H1 (cell line): ENCODE data around the gene LNPK. TPM values are rescaled to one million over a fixed set of nuclear protein-coding genes. Genes with fewer than 3 reads are reported as not detected.

Experiments
- CHD2 ChIP-seq: IDR thresholded peaks from 2 replicates; pipeline ENCODE4 v1.6.1; 2012; ENCODE audit warnings: low read length, improper control_type of control experiment
- CTCF ChIP-seq, 3 experiments: IDR thresholded peaks; 1 replicate in 2 of 3; 2 replicates in 1 of 3; pipeline versions ENCODE4 v1.5.1 to v1.6.1; 2011; ENCODE audit warnings: low read length in 3 of 3, mild to moderate bottlenecking in 3 of 3, inconsistent platforms in 2 of 3, low read depth in 1 of 3, moderate library complexity in 1 of 3; ENCODE audit not compliant: insufficient read depth in 1 of 3; ENCODE audit errors: control extremely low read depth in 1 of 3
- KDM4A ChIP-seq: IDR thresholded peaks from one replicate; pipeline ENCODE4 v1.7.1; 2012; ENCODE audit warnings: low read depth, mild to moderate bottlenecking, moderate library complexity, low read length, inconsistent platforms; ENCODE audit not compliant: severe bottlenecking
- POLR2A ChIP-seq, 2 experiments: IDR thresholded peaks; 1 replicate in 1 of 2; 2 replicates in 1 of 2; pipeline ENCODE4 v1.6.1; 2011; ENCODE audit warnings: low read depth in 2 of 2, low read length in 2 of 2, mild to moderate bottlenecking in 2 of 2; ENCODE audit errors: control extremely low read depth in 1 of 2
- POU5F1 ChIP-seq: IDR thresholded peaks from 2 replicates; pipeline ENCODE4 v1.6.1; 2011; ENCODE audit warnings: low read depth, mild to moderate bottlenecking, low read length, moderate library complexity
- SIX5 ChIP-seq: IDR thresholded peaks from 2 replicates; pipeline ENCODE4 v1.6.1; 2011; ENCODE audit warnings: mild to moderate bottlenecking, low read depth, low read length
- SRF ChIP-seq: IDR thresholded peaks from 2 replicates; pipeline ENCODE4 v1.6.1; 2011; ENCODE audit warnings: mild to moderate bottlenecking, low read depth, low read length, moderate library complexity
- polyA plus RNA-seq, 7 experiments: library from polyadenylated mRNA; depleted of rRNA in 3 of 7; stranded (reverse) in 5 of 7; unstranded in 2 of 7; fragments of >200 nt in 5 of 7; fragments of 200-250 nt in 2 of 7; gene quantifications; 1 replicate in 5 of 7; 2 replicates in 1 of 7; 4 replicates in 1 of 7; pipeline versions ENCODE4 v1.2.1 to v1.2.3, GENCODE V29; 2011 to 2013; ENCODE audit warnings: missing spikeins in 2 of 7, mixed read lengths in 2 of 7
- total RNA-seq: library from RNA; stranded (reverse); fragmentation: NEBNext Ultra II Directional; extraction: Animal tissue kit (Norgen Biotek cat#: 25700); gene quantifications from 2 replicates; pipeline ENCODE4 v1.2.1, GENCODE V29; 2021
- TF ChIP-seq, protein P1 (sequence below): fragments of 300-600 bp; sonication (generic); IDR thresholded peaks from 2 replicates; pipeline ENCODE4 v1.7.1; 2012; ENCODE audit warnings: low read length, moderate library complexity, mild to moderate bottlenecking, inconsistent platforms; ENCODE audit not compliant: insufficient replicate concordance

The LNPK gene
- total and polyA plus RNA-seq, 2 of the 8 experiments (the other 6 are each of a cell fraction or from before 2014, with no cell fraction given), result 3.1 to 10.3 TPM

GRCh38 chr2:176001916-176002687 lies at the start of gene LNPK (continued):
- TF ChIP-seq, protein P1, sequence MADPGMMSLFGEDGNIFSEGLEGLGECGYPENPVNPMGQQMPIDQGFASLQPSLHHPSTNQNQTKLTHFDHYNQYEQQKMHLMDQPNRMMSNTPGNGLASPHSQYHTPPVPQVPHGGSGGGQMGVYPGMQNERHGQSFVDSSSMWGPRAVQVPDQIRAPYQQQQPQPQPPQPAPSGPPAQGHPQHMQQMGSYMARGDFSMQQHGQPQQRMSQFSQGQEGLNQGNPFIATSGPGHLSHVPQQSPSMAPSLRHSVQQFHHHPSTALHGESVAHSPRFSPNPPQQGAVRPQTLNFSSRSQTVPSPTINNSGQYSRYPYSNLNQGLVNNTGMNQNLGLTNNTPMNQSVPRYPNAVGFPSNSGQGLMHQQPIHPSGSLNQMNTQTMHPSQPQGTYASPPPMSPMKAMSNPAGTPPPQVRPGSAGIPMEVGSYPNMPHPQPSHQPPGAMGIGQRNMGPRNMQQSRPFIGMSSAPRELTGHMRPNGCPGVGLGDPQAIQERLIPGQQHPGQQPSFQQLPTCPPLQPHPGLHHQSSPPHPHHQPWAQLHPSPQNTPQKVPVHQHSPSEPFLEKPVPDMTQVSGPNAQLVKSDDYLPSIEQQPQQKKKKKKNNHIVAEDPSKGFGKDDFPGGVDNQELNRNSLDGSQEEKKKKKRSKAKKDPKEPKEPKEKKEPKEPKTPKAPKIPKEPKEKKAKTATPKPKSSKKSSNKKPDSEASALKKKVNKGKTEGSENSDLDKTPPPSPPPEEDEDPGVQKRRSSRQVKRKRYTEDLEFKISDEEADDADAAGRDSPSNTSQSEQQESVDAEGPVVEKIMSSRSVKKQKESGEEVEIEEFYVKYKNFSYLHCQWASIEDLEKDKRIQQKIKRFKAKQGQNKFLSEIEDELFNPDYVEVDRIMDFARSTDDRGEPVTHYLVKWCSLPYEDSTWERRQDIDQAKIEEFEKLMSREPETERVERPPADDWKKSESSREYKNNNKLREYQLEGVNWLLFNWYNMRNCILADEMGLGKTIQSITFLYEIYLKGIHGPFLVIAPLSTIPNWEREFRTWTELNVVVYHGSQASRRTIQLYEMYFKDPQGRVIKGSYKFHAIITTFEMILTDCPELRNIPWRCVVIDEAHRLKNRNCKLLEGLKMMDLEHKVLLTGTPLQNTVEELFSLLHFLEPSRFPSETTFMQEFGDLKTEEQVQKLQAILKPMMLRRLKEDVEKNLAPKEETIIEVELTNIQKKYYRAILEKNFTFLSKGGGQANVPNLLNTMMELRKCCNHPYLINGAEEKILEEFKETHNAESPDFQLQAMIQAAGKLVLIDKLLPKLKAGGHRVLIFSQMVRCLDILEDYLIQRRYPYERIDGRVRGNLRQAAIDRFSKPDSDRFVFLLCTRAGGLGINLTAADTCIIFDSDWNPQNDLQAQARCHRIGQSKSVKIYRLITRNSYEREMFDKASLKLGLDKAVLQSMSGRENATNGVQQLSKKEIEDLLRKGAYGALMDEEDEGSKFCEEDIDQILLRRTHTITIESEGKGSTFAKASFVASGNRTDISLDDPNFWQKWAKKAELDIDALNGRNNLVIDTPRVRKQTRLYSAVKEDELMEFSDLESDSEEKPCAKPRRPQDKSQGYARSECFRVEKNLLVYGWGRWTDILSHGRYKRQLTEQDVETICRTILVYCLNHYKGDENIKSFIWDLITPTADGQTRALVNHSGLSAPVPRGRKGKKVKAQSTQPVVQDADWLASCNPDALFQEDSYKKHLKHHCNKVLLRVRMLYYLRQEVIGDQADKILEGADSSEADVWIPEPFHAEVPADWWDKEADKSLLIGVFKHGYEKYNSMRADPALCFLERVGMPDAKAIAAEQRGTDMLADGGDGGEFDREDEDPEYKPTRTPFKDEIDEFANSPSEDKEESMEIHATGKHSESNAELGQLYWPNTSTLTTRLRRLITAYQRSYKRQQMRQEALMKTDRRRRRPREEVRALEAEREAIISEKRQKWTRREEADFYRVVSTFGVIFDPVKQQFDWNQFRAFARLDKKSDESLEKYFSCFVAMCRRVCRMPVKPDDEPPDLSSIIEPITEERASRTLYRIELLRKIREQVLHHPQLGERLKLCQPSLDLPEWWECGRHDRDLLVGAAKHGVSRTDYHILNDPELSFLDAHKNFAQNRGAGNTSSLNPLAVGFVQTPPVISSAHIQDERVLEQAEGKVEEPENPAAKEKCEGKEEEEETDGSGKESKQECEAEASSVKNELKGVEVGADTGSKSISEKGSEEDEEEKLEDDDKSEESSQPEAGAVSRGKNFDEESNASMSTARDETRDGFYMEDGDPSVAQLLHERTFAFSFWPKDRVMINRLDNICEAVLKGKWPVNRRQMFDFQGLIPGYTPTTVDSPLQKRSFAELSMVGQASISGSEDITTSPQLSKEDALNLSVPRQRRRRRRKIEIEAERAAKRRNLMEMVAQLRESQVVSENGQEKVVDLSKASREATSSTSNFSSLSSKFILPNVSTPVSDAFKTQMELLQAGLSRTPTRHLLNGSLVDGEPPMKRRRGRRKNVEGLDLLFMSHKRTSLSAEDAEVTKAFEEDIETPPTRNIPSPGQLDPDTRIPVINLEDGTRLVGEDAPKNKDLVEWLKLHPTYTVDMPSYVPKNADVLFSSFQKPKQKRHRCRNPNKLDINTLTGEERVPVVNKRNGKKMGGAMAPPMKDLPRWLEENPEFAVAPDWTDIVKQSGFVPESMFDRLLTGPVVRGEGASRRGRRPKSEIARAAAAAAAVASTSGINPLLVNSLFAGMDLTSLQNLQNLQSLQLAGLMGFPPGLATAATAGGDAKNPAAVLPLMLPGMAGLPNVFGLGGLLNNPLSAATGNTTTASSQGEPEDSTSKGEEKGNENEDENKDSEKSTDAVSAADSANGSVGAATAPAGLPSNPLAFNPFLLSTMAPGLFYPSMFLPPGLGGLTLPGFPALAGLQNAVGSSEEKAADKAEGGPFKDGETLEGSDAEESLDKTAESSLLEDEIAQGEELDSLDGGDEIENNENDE, result no peak
- TF ChIP-seq SRF (no peak), POLR2A (IDR thresholded peaks at IDR 0.05; ENCODE audit: control extremely low read depth in 1 of 2, low read depth in 2 of 2, low read length in 2 of 2) (peak in 1 of 2 experiments; percentile 69; a peak in 2 of 3 replicates), KDM4A (peak; percentile 94), POU5F1 (no peak), SIX5 (no peak), CHD2 (no peak), CTCF (IDR thresholded peaks at IDR 0.05; ENCODE audit: control extremely low read depth in 1 of 3, insufficient read depth in 1 of 3, low read depth in 1 of 3, low read length in 3 of 3) (no peak)
